GM12878 (cell line): ENCODE measurements around the gene INSRR. TPM values are rescaled to one million over a fixed set of nuclear protein-coding genes. Genes with fewer than 3 reads are reported as not detected.

Source experiments
- BMI1 ChIP-seq: fragments of 450-650 bp; IDR thresholded peaks from 2 replicates; pipeline ENCODE4 v1.6.1; 2016; ENCODE audit warnings: mild to moderate bottlenecking, moderate library complexity, borderline replicate concordance
- HDAC6 ChIP-seq: fragments of 200-600 bp; sonication (generic); IDR thresholded peaks from one replicate; pipeline ENCODE4 v1.8.0; 2017; ENCODE audit warnings: antibody characterized with exemption; ENCODE audit not compliant: unreplicated experiment
- PAX8 ChIP-seq: fragments of 450-650 bp; IDR thresholded peaks from 2 replicates; pipeline ENCODE4 v1.6.1; 2017; ENCODE audit warnings: mild to moderate bottlenecking, moderate library complexity
- RELA ChIP-seq: fragments of 450-650 bp; IDR thresholded peaks from 2 replicates; pipeline ENCODE4 v1.8.0; 2014; ENCODE audit warnings: borderline replicate concordance; ENCODE audit not compliant: partially characterized antibody
- polyA plus RNA-seq, 11 experiments: library from polyadenylated mRNA; depleted of rRNA in 4 of 11; unstranded in 6 of 11; stranded (reverse) in 5 of 11; fragments of >200 nt; fragmentation: Nextera tagmentation in 4 of 11; fragmentation: Illumina TruSeq in 1 of 11; extraction: Ambion mirVana in 4 of 11; extraction: Trizol in 1 of 11; gene quantifications; 1 replicate in 1 of 11; 2 replicates in 10 of 11; pipeline versions ENCODE4 v1.2.1 to v1.2.3, GENCODE V29; 2011 to 2016; ENCODE audit warnings: inconsistent platforms in 2 of 11, missing spikeins in 2 of 11, low read depth in 1 of 11
- total RNA-seq, 4 experiments: library from RNA; depleted of rRNA in 3 of 4; stranded (reverse); fragments of >200 nt in 3 of 4; fragmentation: Illumina TruSeq in 1 of 4; extraction: Trizol in 1 of 4; gene quantifications; 2 replicates each; pipeline versions ENCODE4 v1.2.1 to v1.2.3, GENCODE V29; 2013 to 2021
- TF ChIP-seq, protein P1 (sequence below): fragments of 450-650 bp; IDR thresholded peaks from 2 replicates; pipeline ENCODE4 v1.6.1; 2017; ENCODE audit warnings: mild to moderate bottlenecking, moderate library complexity
- TF ChIP-seq, protein P2 (sequence below): IDR thresholded peaks from 2 replicates; pipeline ENCODE4 v1.6.1; 2012; ENCODE audit warnings: low read length, inconsistent platforms

Gene INSRR
- total and polyA plus RNA-seq, 10 of the 15 experiments (the other 5 are each of a cell fraction or from before 2014, with no cell fraction given): 0.01 TPM; not detected in 9

DNA sequence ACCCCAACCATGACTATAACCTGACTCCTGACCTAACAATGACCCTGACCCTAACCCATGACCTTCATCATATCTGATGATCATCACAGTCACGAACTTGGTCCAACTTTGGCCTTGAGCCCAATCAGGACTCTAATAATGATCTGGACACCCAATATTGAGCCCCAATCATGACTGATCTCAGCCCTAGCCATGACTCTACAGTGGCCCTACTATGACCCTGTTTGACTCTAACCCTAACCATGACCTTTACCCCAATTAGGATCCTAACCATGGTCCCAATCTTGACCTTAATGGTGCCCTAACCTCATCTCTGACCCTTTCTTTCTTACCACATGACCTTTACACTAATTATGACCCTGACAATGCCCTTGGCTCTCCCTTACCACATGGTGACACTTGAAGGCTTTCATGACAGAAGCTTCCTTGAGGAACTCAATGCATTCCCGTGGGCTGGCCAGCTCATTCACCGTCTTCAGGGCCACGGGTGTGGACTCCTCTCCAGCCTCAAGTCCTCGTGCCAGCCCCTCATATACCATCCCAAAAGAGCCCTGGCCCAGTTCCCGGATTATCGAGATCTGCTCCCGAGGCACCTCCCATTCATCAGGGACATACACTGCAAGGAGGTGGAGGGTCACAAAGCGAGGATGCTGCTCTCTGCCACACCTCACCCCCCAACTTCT lies 16.2 kb downstream of the INSRR start (continued):
- TF ChIP-seq, protein P1, sequence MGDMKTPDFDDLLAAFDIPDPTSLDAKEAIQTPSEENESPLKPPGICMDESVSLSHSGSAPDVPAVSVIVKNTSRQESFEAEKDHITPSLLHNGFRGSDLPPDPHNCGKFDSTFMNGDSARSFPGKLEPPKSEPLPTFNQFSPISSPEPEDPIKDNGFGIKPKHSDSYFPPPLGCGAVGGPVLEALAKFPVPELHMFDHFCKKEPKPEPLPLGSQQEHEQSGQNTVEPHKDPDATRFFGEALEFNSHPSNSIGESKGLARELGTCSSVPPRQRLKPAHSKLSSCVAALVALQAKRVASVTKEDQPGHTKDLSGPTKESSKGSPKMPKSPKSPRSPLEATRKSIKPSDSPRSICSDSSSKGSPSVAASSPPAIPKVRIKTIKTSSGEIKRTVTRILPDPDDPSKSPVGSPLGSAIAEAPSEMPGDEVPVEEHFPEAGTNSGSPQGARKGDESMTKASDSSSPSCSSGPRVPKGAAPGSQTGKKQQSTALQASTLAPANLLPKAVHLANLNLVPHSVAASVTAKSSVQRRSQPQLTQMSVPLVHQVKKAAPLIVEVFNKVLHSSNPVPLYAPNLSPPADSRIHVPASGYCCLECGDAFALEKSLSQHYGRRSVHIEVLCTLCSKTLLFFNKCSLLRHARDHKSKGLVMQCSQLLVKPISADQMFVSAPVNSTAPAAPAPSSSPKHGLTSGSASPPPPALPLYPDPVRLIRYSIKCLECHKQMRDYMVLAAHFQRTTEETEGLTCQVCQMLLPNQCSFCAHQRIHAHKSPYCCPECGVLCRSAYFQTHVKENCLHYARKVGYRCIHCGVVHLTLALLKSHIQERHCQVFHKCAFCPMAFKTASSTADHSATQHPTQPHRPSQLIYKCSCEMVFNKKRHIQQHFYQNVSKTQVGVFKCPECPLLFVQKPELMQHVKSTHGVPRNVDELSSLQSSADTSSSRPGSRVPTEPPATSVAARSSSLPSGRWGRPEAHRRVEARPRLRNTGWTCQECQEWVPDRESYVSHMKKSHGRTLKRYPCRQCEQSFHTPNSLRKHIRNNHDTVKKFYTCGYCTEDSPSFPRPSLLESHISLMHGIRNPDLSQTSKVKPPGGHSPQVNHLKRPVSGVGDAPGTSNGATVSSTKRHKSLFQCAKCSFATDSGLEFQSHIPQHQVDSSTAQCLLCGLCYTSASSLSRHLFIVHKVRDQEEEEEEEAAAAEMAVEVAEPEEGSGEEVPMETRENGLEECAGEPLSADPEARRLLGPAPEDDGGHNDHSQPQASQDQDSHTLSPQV: no peak
- TF ChIP-seq RELA (no peak), BMI1 (no peak), PAX8 (no peak), HDAC6 (no peak)
- TF ChIP-seq, protein P2, sequence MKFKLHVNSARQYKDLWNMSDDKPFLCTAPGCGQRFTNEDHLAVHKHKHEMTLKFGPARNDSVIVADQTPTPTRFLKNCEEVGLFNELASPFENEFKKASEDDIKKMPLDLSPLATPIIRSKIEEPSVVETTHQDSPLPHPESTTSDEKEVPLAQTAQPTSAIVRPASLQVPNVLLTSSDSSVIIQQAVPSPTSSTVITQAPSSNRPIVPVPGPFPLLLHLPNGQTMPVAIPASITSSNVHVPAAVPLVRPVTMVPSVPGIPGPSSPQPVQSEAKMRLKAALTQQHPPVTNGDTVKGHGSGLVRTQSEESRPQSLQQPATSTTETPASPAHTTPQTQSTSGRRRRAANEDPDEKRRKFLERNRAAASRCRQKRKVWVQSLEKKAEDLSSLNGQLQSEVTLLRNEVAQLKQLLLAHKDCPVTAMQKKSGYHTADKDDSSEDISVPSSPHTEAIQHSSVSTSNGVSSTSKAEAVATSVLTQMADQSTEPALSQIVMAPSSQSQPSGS: no peak
